Measurements from ENCODE around the gene PGLYRP1. TPM values are rescaled to one million over a fixed set of nuclear protein-coding genes. Genes with fewer than 3 reads are reported as not detected.

Gene PGLYRP1
- 1 to 10 TPM in 1 of 5 donors, under 1 TPM in 3, not detected in 1; 0.48 to 1.1 (median 0.84) TPM for polyA plus RNA-seq (ENCODE audit: insufficient read depth in 1 of 5, insufficient read length in 5 of 5, low replicate concordance in 1 of 5)
- long read RNA-seq, donor 1, partial matches to known transcripts: 0 of 2 reads
- long read RNA-seq, donor 1, other reads (novel, unspliced or antisense): 0 of 2 reads
- long read RNA-seq, donor 2: 0 reads
- long read RNA-seq, donor 3: 0 reads
- long read RNA-seq, donor 4: 0 reads
- long read RNA-seq, donor 5: 0 reads
- long read RNA-seq, donor 6: 0 reads
- long read RNA-seq, donor 7: 0 reads
- long read RNA-seq, donor 8: 0 reads

- DNase-seq: no peak
Observed at GRCh38 chr19:46022431-46023310, at the start of gene PGLYRP1. Gene PGLYRP1 (minus strand): TSS chr19:46023053. CDS start chr19:46023021, 32 bp downstream.

DNA sequence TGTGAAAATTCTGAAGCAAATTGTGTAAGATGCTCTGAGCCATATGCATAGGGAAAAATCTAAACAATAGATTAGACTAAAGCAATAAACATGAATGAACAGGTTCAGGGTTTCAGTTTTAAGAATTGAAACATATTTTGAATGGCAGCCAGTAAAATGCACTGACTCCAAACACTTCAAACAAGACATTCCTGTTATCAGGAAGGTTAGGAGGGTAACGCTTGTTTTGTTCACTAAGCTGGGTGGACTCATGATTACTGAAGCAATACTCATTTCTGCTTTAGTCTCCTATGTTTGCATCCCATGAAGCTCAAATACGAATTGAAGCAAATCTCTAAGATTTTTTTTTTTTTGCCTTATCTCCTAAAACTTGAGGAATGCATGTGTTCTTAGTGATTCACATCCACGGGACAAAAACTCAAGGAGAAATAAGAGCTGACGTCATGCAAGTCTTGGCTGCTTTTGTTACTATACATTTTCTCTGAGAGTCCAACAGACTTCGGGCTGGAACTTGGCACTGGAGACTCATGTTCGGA is 47.0 kb upstream of the PGLYRP1 start:
- DNase-seq: no peak

GRCh38 chr19:46068345-46069258 is 45.7 kb upstream of the PGLYRP1 start:
- DNase-seq: no peak

- DNase-seq: no peak
Observed at GRCh38 chr19:46067691-46068090, 44.8 kb upstream of the PGLYRP1 start.

GRCh38 chr19:46066471-46066870 is 43.6 kb upstream of the PGLYRP1 start:
- no peak for DNase-seq

GRCh38 chr19:46065486-46066071 is 42.7 kb upstream of the PGLYRP1 start:
- no peak for DNase-seq

DNA sequence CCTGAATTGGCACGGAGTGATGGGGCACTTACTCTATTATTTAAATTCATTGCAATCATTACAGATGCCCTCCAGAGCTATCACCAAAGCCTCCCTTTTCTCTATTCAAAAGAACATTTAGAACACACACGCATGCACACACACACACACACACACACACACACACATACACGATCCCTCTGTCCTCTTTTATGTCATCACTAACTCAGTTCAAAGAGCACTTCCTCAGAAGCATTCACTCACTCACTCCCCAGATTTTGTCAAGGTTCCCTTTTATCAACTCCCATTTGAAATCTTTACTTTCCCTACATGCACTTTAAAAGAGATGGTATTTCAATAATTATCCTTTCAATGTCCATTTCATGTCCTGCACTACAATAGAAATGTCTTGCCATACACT is 40.3 kb upstream of the PGLYRP1 start:
- no peak for DNase-seq

DNA sequence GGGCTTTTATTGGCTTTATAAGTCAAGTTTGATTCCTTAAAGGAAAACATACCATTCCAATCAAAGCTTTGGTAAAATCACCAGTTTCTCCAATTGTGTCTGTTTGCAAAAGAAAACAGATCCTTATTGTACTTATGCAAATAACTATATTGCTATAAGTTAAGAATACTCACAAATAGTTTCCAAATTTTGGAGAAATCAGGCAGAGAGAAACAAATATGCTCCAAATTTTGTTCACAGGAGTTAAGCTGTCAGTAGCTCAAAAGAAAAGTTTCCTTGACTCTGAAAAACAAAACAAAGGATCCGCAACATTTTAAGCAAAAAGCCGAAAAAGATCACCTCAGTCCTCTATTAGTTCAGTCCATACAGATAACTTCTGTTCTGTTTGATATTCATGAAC is 37.2 kb upstream of the PGLYRP1 start:
- no peak for DNase-seq

DNA sequence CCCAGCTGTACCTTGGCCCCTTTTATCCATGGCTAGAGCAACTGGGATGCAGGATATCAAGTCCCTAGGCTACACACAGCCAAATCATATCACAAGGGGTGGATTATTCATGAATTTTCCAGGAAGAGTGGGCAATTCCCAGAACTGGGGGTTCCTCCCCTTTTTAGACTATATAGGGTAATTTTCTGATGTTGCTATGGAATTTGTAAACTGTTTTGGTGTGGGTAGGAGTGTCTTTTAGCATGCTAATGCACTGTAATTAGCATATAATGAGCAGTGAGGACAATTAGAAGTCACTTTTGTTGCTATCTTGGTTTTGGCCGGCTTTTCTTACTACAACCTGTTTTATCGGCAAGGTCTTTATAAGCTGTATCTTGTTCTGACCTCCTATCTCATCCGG is 35.9 kb upstream of the PGLYRP1 start:
- DNase-seq: no peak

GRCh38 chr19:46056536-46056935 is 33.7 kb upstream of the PGLYRP1 start:
- no peak for DNase-seq

- no peak for DNase-seq
Observed at GRCh38 chr19:46052896-46053295, 30.0 kb upstream of the PGLYRP1 start.

- DNase-seq: no peak
Observed at GRCh38 chr19:46049597-46049996, 26.7 kb upstream of the PGLYRP1 start.

DNA sequence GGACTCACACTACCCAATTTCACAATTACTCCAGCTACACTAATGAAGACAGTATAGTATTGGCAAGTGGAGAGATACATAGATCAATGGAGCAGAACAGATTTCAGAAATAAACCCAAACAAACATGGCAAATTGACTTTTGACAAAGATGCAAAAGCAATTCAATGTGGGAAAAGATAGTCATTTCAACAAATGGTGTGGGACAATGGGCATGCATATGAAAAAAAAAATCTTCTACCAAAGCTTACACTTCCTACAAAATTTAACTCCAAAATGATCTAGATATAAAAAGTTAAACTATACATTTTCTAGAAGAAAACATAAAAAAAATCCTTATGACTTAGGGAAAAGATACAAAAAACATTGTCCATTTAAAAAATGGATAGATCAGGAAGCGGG is 20.7 kb upstream of the PGLYRP1 start:
- no peak for DNase-seq

GRCh38 chr19:46042252-46042883 is 19.5 kb upstream of the PGLYRP1 start:
- DNase-seq: no peak

DNA sequence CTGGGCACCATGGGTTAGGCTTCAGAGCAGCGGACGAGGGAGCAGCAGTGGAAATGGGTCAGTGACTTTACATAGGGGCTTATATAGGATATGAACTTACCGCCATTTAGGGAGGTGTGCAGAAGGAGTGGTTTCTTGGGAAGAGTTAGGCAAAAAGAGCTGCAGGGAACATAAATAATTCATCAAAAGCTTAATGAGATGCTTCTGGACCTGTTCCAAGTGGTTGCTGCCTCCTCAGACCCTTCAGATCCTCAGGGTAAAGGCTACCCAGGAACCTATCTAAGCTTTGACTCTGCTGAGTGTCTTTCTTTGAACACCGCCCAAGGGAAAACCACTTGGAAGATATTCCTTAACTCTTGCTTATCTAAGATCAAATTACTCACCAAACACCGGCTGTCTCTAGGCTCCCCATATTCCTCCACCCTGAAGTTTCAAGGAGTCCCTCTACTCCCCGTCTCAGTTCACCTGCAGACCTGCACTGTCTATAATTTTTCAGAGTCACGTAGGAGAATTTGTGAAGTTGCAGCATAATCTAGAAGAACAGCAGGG is 18.2 kb upstream of the PGLYRP1 start, which contains the start of gene IGFL4:
IGFL4 (minus strand) TSS at position 51 of the 549 bp plus-strand sequence; CDS start at position 11, 40 bp downstream.
- no peak for DNase-seq

DNA sequence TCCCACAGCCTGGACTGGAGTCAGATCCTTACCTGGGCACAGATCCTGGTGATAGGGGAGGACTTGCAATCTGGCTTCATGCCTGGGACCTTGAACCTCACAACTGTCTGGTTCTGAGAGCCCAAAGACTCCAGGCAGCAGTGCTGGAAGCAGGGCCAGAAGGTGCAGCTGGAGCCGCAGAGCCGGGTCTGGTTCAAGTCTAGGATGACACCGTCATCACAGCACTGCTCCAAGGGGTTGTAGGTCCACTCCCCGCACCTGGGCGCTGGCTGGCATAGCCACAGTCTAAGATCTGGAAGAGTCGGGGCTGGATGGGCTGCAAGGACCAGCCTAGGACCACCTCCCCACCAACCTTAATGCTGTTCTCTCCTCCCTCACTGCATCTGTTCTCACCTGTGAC is 17.3 kb upstream of the PGLYRP1 start:
- DNase-seq: no peak

- no peak for DNase-seq
Observed at GRCh38 chr19:46036744-46037128, 13.9 kb upstream of the PGLYRP1 start.

- DNase-seq: no peak
Observed at GRCh38 chr19:46035986-46036743, 13.3 kb upstream of the PGLYRP1 start.

GRCh38 chr19:46035546-46035945 is 12.7 kb upstream of the PGLYRP1 start:
- DNase-seq: no peak

- DNase-seq: no peak
Observed at GRCh38 chr19:46033401-46033800, 10.5 kb upstream of the PGLYRP1 start.
